Measurements from ENCODE around the gene MRNIP.

MRNIP gene

DNA sequence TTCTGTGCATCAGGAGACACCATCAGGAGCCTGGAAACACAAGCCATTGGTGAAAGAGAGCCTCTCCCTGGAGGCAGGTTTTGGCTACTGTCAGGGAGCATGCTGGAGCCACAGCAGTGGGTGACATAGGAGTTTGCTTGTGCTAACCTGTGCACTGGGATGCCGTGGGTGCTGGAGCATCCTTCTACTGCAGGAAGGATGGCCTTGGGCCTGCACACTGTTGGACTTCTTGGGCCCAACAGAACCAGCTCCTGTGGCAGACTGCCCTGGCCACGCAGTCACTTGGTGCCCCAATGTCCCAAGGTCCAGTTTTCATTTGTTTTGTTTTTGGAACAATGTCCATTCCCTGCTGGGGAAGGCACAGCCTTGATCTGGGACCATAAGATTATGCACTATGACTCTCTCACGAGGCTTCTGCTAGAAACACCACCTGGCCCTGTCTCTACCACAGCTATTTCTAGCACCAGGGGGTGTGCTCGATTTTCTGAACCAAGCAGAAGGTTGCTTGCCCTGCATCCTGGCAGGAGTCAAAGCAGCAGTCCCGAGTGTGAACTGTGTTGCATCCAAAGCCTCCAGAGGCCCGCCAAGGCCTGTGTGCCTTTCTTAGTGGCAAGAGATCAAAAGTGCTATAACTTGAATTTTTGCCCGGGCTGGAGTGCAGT lies 70.3 kb downstream of the MRNIP start:
- no peak for DNase-seq
